ENCODE results near the gene STK32B. TPM values are rescaled to one million over a fixed set of nuclear protein-coding genes. Genes with fewer than 3 reads are reported as not detected.

STK32B gene
- total and polyA plus RNA-seq, 9 of the 15 experiments (the other 6 are each of a cell fraction or from before 2014, with no cell fraction given): 0.03 to 0.20 (median 0.07) TPM; not detected in 2

- TF ChIP-seq HOMEZ (CRISPR knock-in tag; IDR thresholded peaks at IDR 0.05) (no peak), CREB3 (tag; conservative IDR thresholded peaks at IDR 0.05; ENCODE audit: low read depth) (no peak), ZBTB5 (IDR thresholded peaks at IDR 0.05) (no peak)
These were observed 383.9 kb downstream of the STK32B start (continued) for GRCh38 chr4:5435201-5435600.

GRCh38 chr4:5435823-5436222 lies 384.5 kb downstream of the STK32B start:
- 0% methylated on average over 4 of the region's 4 CpGs for WGBS (ENCODE audit: insufficient coverage, low coverage, missing lambda C conversion rate)
- ATAC-seq: no peak
- in situ Hi-C loops (cut with MboI): no loop called here

More at GRCh38 chr4:5435823-5436222, 384.5 kb downstream of the STK32B start:
- no peaks in the 10 kb centered on the region for H4K20me1 ChIP-seq (replicated peaks; ENCODE audit: control insufficient read depth, insufficient read depth, low read length)
- intact Hi-C loops (cut with micrococcal nuclease): no loop called here
- ChIA-PET POLR2A (no interaction called here), CTCF (ENCODE audit: low intra/inter-chr PET ratio) (no interaction called here)
- no peaks in the 10 kb centered on the region for H3K79me2 ChIP-seq (ENCODE audit: control insufficient read depth, insufficient read depth, low read length)
- DNase-seq (ENCODE audit: extremely low read depth in 1 of 4, low spot score in 3 of 4): no peak
- no peak overlapping the region for H3K4me2 ChIP-seq (ENCODE audit: insufficient read depth, low read length)
- H3K36me3 ChIP-seq (ENCODE audit: control insufficient read depth, insufficient read depth, low read length): no peaks in the 10 kb centered on the region
- BruUV-seq (replicated peaks): no TSS peak
- H2AFZ ChIP-seq (ENCODE audit: low read depth, low read length): no peak overlapping the region
- no peaks in the 10 kb centered on the region for H3K27me3 ChIP-seq (ENCODE audit: control insufficient read depth in 2 of 2, insufficient read depth in 2 of 2, low read length in 2 of 2)
- no peaks in the 10 kb centered on the region for H3K4me1 ChIP-seq (replicated peaks in 1 of 2; ENCODE audit: control insufficient read depth in 2 of 2, insufficient read depth in 2 of 2, low read length in 2 of 2)
- H3K9ac ChIP-seq (ENCODE audit: insufficient read depth in 1 of 2, low read depth in 2 of 2, low read length in 2 of 2): no peak overlapping the region
- no peaks in the 10 kb centered on the region for H3K9me1 ChIP-seq (ENCODE audit: control insufficient read depth, insufficient read depth, low read length)
- no peak for FAIRE-seq
- H3K4me3 ChIP-seq: no peak overlapping the region
- no peaks in the 10 kb centered on the region for H3K9me3 ChIP-seq (replicated peaks; ENCODE audit: control insufficient read depth, insufficient read depth, low read depth, low read length)
- TF ChIP-seq NR2F6 (CRISPR knock-in tag; IDR thresholded peaks at IDR 0.05) (no peak), ETS1 (conservative IDR thresholded peaks at IDR 0.05; ENCODE audit: control insufficient read depth, low read depth, low read length) (no peak), ID3 (CRISPR knock-in tag; IDR thresholded peaks at IDR 0.05) (no peak), ID3 (tag; IDR thresholded peaks at IDR 0.05) (no peak), KLF16 (IDR thresholded peaks at IDR 0.05) (no peak)
- no peak overlapping the region for H3K27ac ChIP-seq (ENCODE audit: extremely low read depth, low read depth, low read length)
